GM12865 (cell line): ENCODE data around the gene COL6A3.

Source experiments
- DNase-seq: peaks from one replicate; pipeline ENCODE4 v3.0.0; 2010; ENCODE audit warnings: low read depth
- H3K4me3 ChIP-seq: 2 replicates; pipeline ENCODE4 v1.5.1; 2011; ENCODE audit warnings: mild to moderate bottlenecking, low read depth, low read length, control low read depth
- CTCF ChIP-seq: IDR thresholded peaks from 2 replicates; pipeline ENCODE4 v1.5.1; 2011; ENCODE audit warnings: low read length, control low read depth, low read depth, inconsistent platforms; ENCODE audit not compliant: insufficient read depth; ENCODE audit errors: missing control alignments

Gene COL6A3

GRCh38 chr2:237315170-237315828 lies 98.7 kb downstream of the COL6A3 start:
- H3K4me3 ChIP-seq = no peak overlapping the region
- no peak for DNase-seq
- no peak for TF ChIP-seq CTCF

GRCh38 chr2:237314681-237315080 lies 99.3 kb downstream of the COL6A3 start:
- DNase-seq = no peak
- H3K4me3 ChIP-seq = no peak overlapping the region
- TF ChIP-seq CTCF = no peak

- H3K4me3 ChIP-seq = no peak overlapping the region
- no peak for DNase-seq
- no peak for TF ChIP-seq CTCF
These were observed 99.8 kb downstream of the COL6A3 start for GRCh38 chr2:237314198-237314597.

- DNase-seq = no peak
These were observed 101.8 kb downstream of the COL6A3 start for GRCh38 chr2:237312021-237312755.

GRCh38 chr2:237310515-237311114 lies 103.3 kb downstream of the COL6A3 start:
- no peak for DNase-seq
- TF ChIP-seq CTCF = no peak
- no peak overlapping the region for H3K4me3 ChIP-seq

More at GRCh38 chr2:237312021-237312755, 101.8 kb downstream of the COL6A3 start:
- no peak overlapping the region for H3K4me3 ChIP-seq
- TF ChIP-seq CTCF = no peak

GRCh38 chr2:237309416-237309815 lies 104.5 kb downstream of the COL6A3 start:
- no peak for TF ChIP-seq CTCF
- DNase-seq = no peak
- no peak overlapping the region for H3K4me3 ChIP-seq
